ENCODE results near the gene CUX1. TPM values are rescaled to one million over a fixed set of nuclear protein-coding genes. Genes with fewer than 3 reads are reported as not detected.

Gene CUX1
- total RNA-seq, 1 experiment from 2014 or later = 53.5 TPM

DNA sequence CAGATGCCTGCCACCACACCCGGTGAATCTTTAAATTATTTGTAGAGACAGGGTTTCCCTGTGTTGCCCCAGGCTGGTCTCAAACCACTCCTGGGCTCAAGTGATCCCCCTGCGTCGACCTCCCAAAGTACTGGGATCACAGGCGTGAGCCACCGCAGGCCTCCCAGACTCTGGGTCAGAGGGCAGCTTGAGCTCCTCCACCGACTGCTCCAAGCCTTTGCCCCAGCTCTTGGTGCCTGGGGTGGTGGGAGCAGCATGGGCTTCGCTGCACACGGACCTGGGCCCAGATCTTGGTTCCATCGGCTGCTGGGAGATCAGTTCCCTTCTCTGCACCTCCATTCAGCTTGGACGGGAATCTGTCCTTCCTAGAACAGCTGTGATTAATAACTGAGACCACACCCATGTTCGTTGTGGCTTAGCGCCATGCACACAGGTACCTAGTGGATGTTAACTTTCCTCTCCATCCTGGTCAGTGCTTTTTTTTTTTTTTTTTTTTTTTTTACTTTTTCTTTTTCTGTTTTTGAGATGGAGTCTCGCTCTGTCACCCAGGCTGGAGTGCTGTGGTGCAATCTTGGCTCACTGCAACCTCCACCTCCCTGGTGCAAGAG, 125.3 kb downstream of the CUX1 start:
- H3K27ac Mint-ChIP-seq = peak overlapping the region in 2 of 3 experiments; percentile 75 to 89; a peak in 2 of 7 replicates
- no CpG with 5 or more reads among the region's 13 CpGs for WGBS (ENCODE audit: extremely low coverage, insufficient read length, low lambda C conversion rate)
- Histone ChIP-seq H3K56ac (ENCODE audit: insufficient read length, low read depth, low read length) (no peak overlapping the region), H2AK5ac (ENCODE audit: insufficient read length, low read length) (peak overlapping the region; percentile 65), H2BK15ac (ENCODE audit: low read depth, low read length) (no peak overlapping the region), H3K4ac (ENCODE audit: low read depth, low read length) (peak overlapping the region; percentile 43; the same call in 1 of the 2 replicates), H4K8ac (replicated peaks; ENCODE audit: insufficient read length, low read depth, low read length) (no peak overlapping the region), H3K23me2 (ENCODE audit: insufficient read length, low read depth, low read length, poor library complexity, severe bottlenecking) (no peaks in the 10 kb centered on the region), H3K9me3 (ENCODE audit: control insufficient read depth, low read depth, low read length) (no peaks in the 10 kb centered on the region), H2BK5ac (ENCODE audit: insufficient read length, low read length) (no peak overlapping the region), H3K18ac (ENCODE audit: insufficient read length, low read depth, low read length) (peak overlapping the region; percentile 23), H2BK120ac (ENCODE audit: low read depth, low read length, poor library complexity, severe bottlenecking) (no peak overlapping the region), H3K4me1 (ENCODE audit: insufficient read depth, low read length) (peaks cover 12% of the 10 kb centered on the region), H3K23ac (ENCODE audit: insufficient read length, low read depth, low read length) (no peak overlapping the region), H2BK12ac (ENCODE audit: insufficient read length, low read depth, low read length) (no peak overlapping the region), H3K4me2 (ENCODE audit: insufficient read depth, insufficient read length, low read length) (no peak overlapping the region), H3K27me3 (ENCODE audit: insufficient read depth, low read length) (no peaks in the 10 kb centered on the region), H2BK20ac (ENCODE audit: low read depth, low read length, poor library complexity, severe bottlenecking) (no peak overlapping the region), H4K91ac (ENCODE audit: insufficient read length, low read depth, low read length) (peak overlapping the region; percentile 91), H4K20me1 (ENCODE audit: control insufficient read depth, insufficient read depth, insufficient read length) (no peaks in the 10 kb centered on the region), H3K79me1 (ENCODE audit: insufficient read depth, low read depth, low read length, poor library complexity, severe bottlenecking) (peaks cover 2% of the 10 kb centered on the region), H3K79me2 (ENCODE audit: insufficient read depth, low read length) (peaks cover 6% of the 10 kb centered on the region; the same call in 1 of the 2 replicates), H3K14ac (ENCODE audit: insufficient read depth, low read length) (peak overlapping the region; percentile 77), H2AFZ (ENCODE audit: low read length) (no peak overlapping the region), H4K5ac (ENCODE audit: insufficient read length, low read depth, low read length) (no peak overlapping the region), H3K27ac (ENCODE audit: insufficient read length, low read depth, low read length) (no peak overlapping the region), H3T11ph (ENCODE audit: low read length) (no peak overlapping the region), H3K9ac (ENCODE audit: extremely low read depth, insufficient read length, low read length) (no peak overlapping the region)
- H3K36me3 Mint-ChIP-seq (ENCODE audit: insufficient read depth in 1 of 3, low read depth in 3 of 3) = peaks cover 7 to 12% (median 12%) of the 10 kb centered on the region in 3 experiments; a peak in 6 of 7 replicates
- H3K27me3 Mint-ChIP-seq (ENCODE audit: low read depth) = no peaks in the 10 kb centered on the region
- TF ChIP-seq CTCF (conservative IDR thresholded peaks at IDR 0.05) = no peak
- H3K4me3 Mint-ChIP-seq = no peak overlapping the region; a peak in 1 of 5 replicates
- H3K9me3 Mint-ChIP-seq = peaks cover 3 to 4% of the 10 kb centered on the region in 2 experiments; a peak in 4 of 5 replicates
- DNase-seq = no peak
- peaks cover 55 to 62% of the 10 kb centered on the region in 2 experiments for H3K4me1 Mint-ChIP-seq

Data from H9 (cell line).